Activated T-cell treated with anti-CD3 and anti-CD28 coated beads, Interleukin-2, amount 50 U/mL, for 4 hours (primary cell): Measurements from ENCODE around the gene APOBEC4. TPM values are rescaled to one million over a fixed set of nuclear protein-coding genes. Genes with fewer than 3 reads are reported as not detected.

ENCODE experiments used
- ATAC-seq, 2 donors: fragments of 200-7000 bp; cut with Tn5 transposase; one replicate each; pipeline ENCODE4 v1.10.0; 2021
- DNase-seq: peaks from one replicate; pipeline ENCODE4 v3.0.0-alpha.2; 2020
- H3K27me3 Mint-ChIP-seq: one replicate; pipeline ENCODE4 v1.8.0; 2021; ENCODE audit warnings: low read depth, mixed read lengths
- H3K36me3 Mint-ChIP-seq: one replicate; pipeline ENCODE4 v1.8.0; 2022; ENCODE audit warnings: mixed read lengths; ENCODE audit not compliant: insufficient read depth
- H3K4me1 Mint-ChIP-seq: one replicate; pipeline ENCODE4 v1.8.0; 2021; ENCODE audit warnings: low read depth, mixed read lengths
- H3K4me3 Mint-ChIP-seq: one replicate; pipeline ENCODE4 v1.8.0; 2021; ENCODE audit warnings: mild to moderate bottlenecking, moderate library complexity, mixed read lengths
- H3K9me3 Mint-ChIP-seq: one replicate; pipeline ENCODE4 v1.8.0; 2021; ENCODE audit warnings: mixed read lengths
- total RNA-seq, 3 donors: library from RNA; stranded (reverse); gene quantifications; one replicate each; pipeline ENCODE4 v1.2.1, GENCODE V29; 2021

Gene APOBEC4
- total RNA-seq, 3 donors from 2014 or later = not detected

DNA sequence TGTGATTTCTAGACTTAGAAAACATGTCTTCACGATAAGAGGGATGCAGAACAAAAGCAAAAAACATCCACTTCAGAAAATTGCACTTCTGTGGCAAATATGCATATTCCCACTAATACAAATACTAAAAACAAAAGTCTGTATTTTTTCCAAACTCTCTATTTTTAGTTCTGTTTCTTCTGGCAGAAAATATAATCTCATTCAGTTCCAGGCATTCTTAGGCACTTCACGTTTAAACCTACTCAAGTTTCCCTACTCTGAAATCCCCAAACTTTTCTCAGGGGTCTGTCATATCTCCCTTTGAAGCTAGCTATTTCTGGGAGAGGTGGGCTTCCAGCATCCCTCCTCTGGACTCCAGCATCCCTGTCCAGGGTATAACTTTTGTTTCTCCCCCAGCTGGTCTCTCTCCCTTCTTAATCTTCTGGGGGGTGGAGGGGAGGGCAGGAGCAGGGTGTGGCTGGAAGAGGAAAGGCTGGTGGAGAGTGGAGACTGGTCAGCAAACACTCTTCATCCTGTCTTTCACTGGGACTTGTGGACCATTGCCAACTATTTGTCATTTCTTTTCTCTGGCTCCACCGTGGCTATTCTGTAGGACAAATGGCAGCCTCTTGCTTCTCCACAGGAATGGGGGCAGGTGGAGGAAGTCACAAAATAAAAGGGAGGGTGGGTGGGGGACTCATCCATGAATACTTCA is 43.2 kb downstream of the APOBEC4 start:
- ATAC-seq (no peak), DNase-seq (no peak)
- Mint-ChIP-seq H3K36me3 (peaks cover 3% of the 10 kb centered on the region), H3K4me1 (no peaks in the 10 kb centered on the region), H3K27me3 (peaks cover 6% of the 10 kb centered on the region), H3K9me3 (no peaks in the 10 kb centered on the region), H3K4me3 (no peak overlapping the region)

- no peaks in the 10 kb centered on the region for H3K4me1 Mint-ChIP-seq
- ATAC-seq (no peak), DNase-seq (no peak)
- no peaks in the 10 kb centered on the region for H3K9me3 Mint-ChIP-seq
- peaks cover 3% of the 10 kb centered on the region for H3K27me3 Mint-ChIP-seq
- peaks cover 3% of the 10 kb centered on the region for H3K36me3 Mint-ChIP-seq
- no peak overlapping the region for H3K4me3 Mint-ChIP-seq
These were observed 43.8 kb downstream of the APOBEC4 start for GRCh38 chr1:183609313-183609712.

- H3K4me1 Mint-ChIP-seq = no peaks in the 10 kb centered on the region
- no peak for ATAC-seq
- no peak overlapping the region for H3K4me3 Mint-ChIP-seq
- H3K36me3 Mint-ChIP-seq = peaks cover 3% of the 10 kb centered on the region
- H3K9me3 Mint-ChIP-seq = no peaks in the 10 kb centered on the region
- DNase-seq = no peak
- H3K27me3 Mint-ChIP-seq = no peaks in the 10 kb centered on the region
These were observed 45.7 kb downstream of the APOBEC4 start for GRCh38 chr1:183607322-183607980.

- no peaks in the 10 kb centered on the region for H3K4me1 Mint-ChIP-seq
- no peaks in the 10 kb centered on the region for H3K9me3 Mint-ChIP-seq
- no peak for DNase-seq
- H3K36me3 Mint-ChIP-seq = no peaks in the 10 kb centered on the region
- H3K27me3 Mint-ChIP-seq = no peaks in the 10 kb centered on the region
- no peak for ATAC-seq
- no peak overlapping the region for H3K4me3 Mint-ChIP-seq
These were observed 47.2 kb downstream of the APOBEC4 start for GRCh38 chr1:183605904-183606303.

GRCh38 chr1:183604815-183605214 is 48.3 kb downstream of the APOBEC4 start:
- Mint-ChIP-seq H3K9me3 (no peaks in the 10 kb centered on the region), H3K27me3 (no peaks in the 10 kb centered on the region), H3K4me3 (no peak overlapping the region), H3K36me3 (no peaks in the 10 kb centered on the region), H3K4me1 (no peaks in the 10 kb centered on the region)
- DNase-seq (no peak), ATAC-seq (no peak)

DNA sequence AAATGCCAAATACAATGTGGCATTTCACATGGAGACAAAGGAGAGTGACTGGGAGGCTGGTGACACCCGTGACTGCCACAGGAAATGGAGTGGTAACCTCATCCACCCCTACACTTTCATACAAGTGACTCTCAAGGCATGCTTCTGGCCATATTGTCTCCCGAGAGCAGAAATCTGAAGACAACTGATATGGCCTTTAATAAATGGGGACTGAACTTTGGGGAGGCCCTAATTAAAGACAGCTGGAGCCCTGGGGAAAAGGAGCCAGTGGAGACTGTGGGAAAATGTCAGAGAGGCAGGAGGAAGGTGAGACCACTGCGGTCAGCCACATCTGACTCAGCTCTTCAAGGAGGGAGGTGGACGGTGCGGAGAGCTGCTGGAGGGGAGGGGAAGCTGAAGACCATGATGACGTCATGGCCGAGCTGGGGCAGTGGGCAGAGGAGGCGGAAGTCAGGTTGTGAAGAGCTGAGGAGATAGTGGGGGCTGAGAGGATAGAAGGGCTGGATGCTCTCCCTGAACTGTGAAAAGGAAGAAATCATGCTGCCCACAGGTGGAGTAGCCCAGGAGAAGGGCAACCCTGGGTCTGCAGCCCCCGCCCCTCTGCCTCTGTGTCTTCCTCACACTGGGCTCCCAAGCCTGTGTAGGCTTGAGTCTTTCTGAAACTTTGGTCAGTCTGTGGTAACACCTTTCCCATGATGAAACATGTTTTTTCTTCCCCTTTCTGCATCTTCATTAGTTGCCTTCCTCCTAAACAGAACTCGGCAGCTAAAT is 48.9 kb downstream of the APOBEC4 start:
- DNase-seq = no peak
- H3K4me1 Mint-ChIP-seq = no peaks in the 10 kb centered on the region
- no peaks in the 10 kb centered on the region for H3K9me3 Mint-ChIP-seq
- no peak for ATAC-seq
- no peak overlapping the region for H3K4me3 Mint-ChIP-seq
- no peaks in the 10 kb centered on the region for H3K36me3 Mint-ChIP-seq
- H3K27me3 Mint-ChIP-seq = no peaks in the 10 kb centered on the region

GRCh38 chr1:183602510-183602909 is 50.6 kb downstream of the APOBEC4 start:
- Mint-ChIP-seq H3K27me3 (no peaks in the 10 kb centered on the region), H3K36me3 (no peaks in the 10 kb centered on the region), H3K4me1 (no peaks in the 10 kb centered on the region), H3K9me3 (no peaks in the 10 kb centered on the region), H3K4me3 (no peak overlapping the region)
- no peak for DNase-seq
- ATAC-seq = no peak

DNA sequence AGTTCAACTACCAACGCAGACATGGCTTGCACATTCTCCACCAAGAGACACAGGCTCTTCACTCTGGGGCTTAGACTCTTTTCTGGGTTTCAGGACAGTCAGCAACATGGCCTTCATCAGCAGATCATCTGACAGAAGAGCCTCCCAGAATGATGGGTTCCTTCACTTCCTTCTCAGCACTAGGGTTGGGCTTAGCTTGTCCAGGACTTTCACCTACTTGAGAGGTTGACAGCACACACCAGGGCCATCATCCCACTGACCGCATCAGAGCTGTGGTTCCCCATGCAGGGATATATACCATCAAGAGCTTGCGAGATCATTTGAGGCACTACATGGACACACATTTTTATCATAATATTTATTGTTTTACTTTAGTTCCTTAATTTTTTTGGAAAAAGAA is 52.5 kb downstream of the APOBEC4 start:
- Mint-ChIP-seq H3K4me3 (no peak overlapping the region), H3K36me3 (no peaks in the 10 kb centered on the region), H3K4me1 (no peaks in the 10 kb centered on the region), H3K9me3 (no peaks in the 10 kb centered on the region), H3K27me3 (no peaks in the 10 kb centered on the region)
- no peak for DNase-seq
- ATAC-seq = no peak

GRCh38 chr1:183600136-183600535 is 53.0 kb downstream of the APOBEC4 start:
- Mint-ChIP-seq H3K27me3 (no peaks in the 10 kb centered on the region), H3K36me3 (no peaks in the 10 kb centered on the region), H3K9me3 (no peaks in the 10 kb centered on the region), H3K4me3 (no peak overlapping the region), H3K4me1 (no peaks in the 10 kb centered on the region)
- ATAC-seq (no peak), DNase-seq (no peak)

GRCh38 chr1:183598386-183598785 is 54.7 kb downstream of the APOBEC4 start:
- ATAC-seq (peak in 1 of 2 donors; percentile 52), DNase-seq (no peak)
- Mint-ChIP-seq H3K27me3 (no peaks in the 10 kb centered on the region), H3K4me1 (peaks cover 3% of the 10 kb centered on the region), H3K9me3 (no peaks in the 10 kb centered on the region), H3K4me3 (no peak overlapping the region), H3K36me3 (no peaks in the 10 kb centered on the region)

GRCh38 chr1:183597656-183598347 is 55.3 kb downstream of the APOBEC4 start:
- no peak overlapping the region for H3K4me3 Mint-ChIP-seq
- H3K36me3 Mint-ChIP-seq = no peaks in the 10 kb centered on the region
- H3K27me3 Mint-ChIP-seq = no peaks in the 10 kb centered on the region
- H3K9me3 Mint-ChIP-seq = no peaks in the 10 kb centered on the region
- ATAC-seq = no peak
- DNase-seq = no peak
- H3K4me1 Mint-ChIP-seq = peaks cover 7% of the 10 kb centered on the region

DNA sequence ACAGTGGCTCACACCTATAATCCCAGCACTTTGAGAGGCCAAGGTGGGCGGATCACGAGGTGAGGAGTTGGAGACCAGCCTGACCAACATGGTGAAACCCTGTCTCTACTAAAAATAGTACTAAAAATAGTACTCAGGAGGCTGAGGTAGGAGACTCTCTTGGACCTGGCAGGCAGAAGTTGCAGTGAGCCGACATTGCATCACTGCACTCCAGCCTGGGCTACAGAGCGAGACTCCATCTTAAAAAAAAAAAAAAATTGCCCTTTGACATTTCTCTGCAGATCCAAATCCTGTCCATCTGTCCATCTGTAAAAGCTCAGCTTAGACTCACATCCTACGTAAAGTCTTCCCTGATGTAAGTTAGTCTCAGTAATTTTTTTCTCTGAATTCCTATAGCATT is 56.6 kb downstream of the APOBEC4 start:
- peaks cover 7% of the 10 kb centered on the region for H3K4me1 Mint-ChIP-seq
- ATAC-seq (no peak), DNase-seq (no peak)
- no peaks in the 10 kb centered on the region for H3K9me3 Mint-ChIP-seq
- no peaks in the 10 kb centered on the region for H3K36me3 Mint-ChIP-seq
- H3K27me3 Mint-ChIP-seq = no peaks in the 10 kb centered on the region
- no peak overlapping the region for H3K4me3 Mint-ChIP-seq
